Tibial nerve (tissue), 4 donors: ENCODE measurements around the gene PAPOLG.

Experiments
- CTCF ChIP-seq, 5 experiments: fragments of 200-600 bp in 3 of 5; fragments of 450-650 bp in 2 of 5; sonication (generic) in 3 of 5; IDR thresholded peaks; one replicate each; pipeline ENCODE4 v1.5.1; 2016 to 2019; ENCODE audit warnings: antibody characterized with exemption in 5 of 5, mild to moderate bottlenecking in 3 of 5, moderate library complexity in 2 of 5
- EP300 ChIP-seq, 2 donors: sonication (generic); formaldehyde crosslinking; IDR thresholded peaks; one replicate each; pipeline ENCODE4 v1.6.1; 2017; ENCODE audit warnings: antibody characterized with exemption in 2 of 2, mild to moderate bottlenecking in 1 of 2
- POLR2A ChIP-seq, 2 donors: fragments of 450-650 bp; IDR thresholded peaks; one replicate each; pipeline ENCODE4 v1.6.1; 2017; ENCODE audit warnings: antibody characterized with exemption in 2 of 2, mild to moderate bottlenecking in 2 of 2, moderate library complexity in 2 of 2

GRCh38 chr2:60838481-60838880 is 82.4 kb downstream of the PAPOLG start:
- no peak for TF ChIP-seq EP300 (IDR thresholded peaks at IDR 0.05)
- no peak for TF ChIP-seq CTCF (IDR thresholded peaks at IDR 0.05)
- TF ChIP-seq POLR2A (IDR thresholded peaks at IDR 0.05) = no peak
